ENCODE data around the gene TSPAN3. TPM values are rescaled to one million over a fixed set of nuclear protein-coding genes. Genes with fewer than 3 reads are reported as not detected.

TSPAN3 gene
- 194 and 288 TPM in 2 replicates for total RNA-seq (ENCODE audit: low replicate concordance)

DNA sequence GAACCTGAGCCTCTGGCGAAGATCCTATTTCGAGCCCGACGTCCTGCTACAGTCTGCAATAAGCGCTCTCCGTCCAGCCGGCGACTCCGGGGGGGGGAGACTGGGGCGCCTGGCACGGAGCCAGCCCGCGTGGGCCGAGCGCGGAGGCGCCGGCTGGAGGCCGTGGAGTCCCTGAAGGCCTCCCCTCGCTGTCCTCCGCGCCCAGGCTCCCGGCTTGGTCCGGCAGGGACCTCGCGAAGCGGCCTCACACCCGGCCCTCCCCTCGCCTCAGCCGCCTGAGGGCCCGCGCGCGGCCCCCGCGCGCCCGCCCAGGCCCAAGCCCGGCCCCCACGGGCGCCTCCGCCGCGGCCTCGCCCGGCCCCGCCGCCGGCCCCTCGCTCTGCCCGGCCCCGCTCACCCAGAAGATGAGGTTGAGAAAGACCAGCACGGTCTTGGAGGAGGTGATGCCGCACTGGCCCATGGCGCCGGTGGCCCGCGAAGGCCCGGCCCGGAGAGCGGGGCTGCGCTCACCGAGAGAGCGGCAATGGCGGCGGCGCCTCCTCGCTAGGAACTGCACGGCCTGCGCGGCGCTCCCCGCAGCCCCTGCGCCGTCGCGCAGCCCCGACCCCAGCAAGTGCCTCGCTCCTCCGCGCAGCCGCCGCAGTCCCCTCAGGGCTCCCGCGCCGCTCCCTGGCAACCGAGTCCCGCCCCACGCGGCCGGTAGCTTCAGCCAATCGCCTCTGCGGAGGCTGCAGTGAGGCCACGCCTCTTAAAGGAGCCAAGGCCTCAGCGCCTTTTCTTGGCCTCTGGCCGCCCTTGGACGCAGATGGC is at the start of gene TSPAN3:
TSS of gene TSPAN3 (minus strand) at position 615 of the 810 bp plus-strand sequence. CDS start at position 460, 155 bp downstream.
- H3K4me3 ChIP-seq (ENCODE audit: low read depth, low read length), result peak within 1 kb of the TSS; percentile 76
- peak; percentile 88 for DNase-seq (ENCODE audit: low read depth)
- TF ChIP-seq, protein P1, sequence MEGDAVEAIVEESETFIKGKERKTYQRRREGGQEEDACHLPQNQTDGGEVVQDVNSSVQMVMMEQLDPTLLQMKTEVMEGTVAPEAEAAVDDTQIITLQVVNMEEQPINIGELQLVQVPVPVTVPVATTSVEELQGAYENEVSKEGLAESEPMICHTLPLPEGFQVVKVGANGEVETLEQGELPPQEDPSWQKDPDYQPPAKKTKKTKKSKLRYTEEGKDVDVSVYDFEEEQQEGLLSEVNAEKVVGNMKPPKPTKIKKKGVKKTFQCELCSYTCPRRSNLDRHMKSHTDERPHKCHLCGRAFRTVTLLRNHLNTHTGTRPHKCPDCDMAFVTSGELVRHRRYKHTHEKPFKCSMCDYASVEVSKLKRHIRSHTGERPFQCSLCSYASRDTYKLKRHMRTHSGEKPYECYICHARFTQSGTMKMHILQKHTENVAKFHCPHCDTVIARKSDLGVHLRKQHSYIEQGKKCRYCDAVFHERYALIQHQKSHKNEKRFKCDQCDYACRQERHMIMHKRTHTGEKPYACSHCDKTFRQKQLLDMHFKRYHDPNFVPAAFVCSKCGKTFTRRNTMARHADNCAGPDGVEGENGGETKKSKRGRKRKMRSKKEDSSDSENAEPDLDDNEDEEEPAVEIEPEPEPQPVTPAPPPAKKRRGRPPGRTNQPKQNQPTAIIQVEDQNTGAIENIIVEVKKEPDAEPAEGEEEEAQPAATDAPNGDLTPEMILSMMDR (IDR thresholded peaks at IDR 0.05; ENCODE audit: insufficient read depth, low read length), result no peak

DNA sequence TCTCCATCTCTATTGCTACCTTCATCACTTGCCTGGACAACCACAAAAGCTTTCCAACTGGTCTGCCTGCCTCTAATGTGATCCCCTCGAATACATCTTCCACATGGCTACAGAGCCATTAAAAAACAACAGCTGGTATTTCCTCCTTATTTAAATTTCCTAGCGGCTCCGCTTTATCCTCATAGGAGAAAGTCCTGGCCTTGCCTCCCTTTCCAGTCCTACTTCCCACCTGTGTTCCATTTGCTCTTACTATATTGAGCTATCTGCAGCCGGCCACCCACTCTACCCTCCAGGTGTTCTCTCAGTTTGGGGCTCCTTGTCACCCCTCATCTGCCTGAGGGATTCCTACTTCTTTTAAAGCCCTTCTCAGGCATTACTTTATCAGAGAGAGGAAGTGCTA is 49.7 kb upstream of the TSPAN3 start:
- no peak overlapping the region for H3K4me3 ChIP-seq (ENCODE audit: low read depth, low read length)
- TF ChIP-seq, protein P1 (IDR thresholded peaks at IDR 0.05; ENCODE audit: insufficient read depth, low read length), result no peak
- DNase-seq (ENCODE audit: low read depth), result no peak

DNA sequence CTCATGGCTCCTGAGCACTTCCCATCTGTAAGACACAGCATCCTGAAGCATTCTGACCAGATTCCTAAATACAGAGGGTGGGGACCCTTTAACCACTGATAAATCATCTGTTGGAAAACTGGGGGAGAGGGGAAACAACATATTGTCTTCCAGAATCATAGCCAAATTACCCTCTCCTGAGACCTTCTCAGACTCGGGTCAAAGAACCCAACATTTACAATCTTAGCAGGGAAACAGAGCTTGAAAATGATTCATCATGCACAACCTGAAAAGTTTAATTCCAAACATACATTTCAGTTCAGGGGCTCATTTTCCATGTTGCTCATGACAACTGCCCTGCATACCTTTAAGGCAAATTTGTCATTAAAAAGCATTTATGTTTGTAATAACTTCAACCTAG is 48.5 kb upstream of the TSPAN3 start:
- TF ChIP-seq, protein P1 (IDR thresholded peaks at IDR 0.05; ENCODE audit: insufficient read depth, low read length), result no peak
- DNase-seq (ENCODE audit: low read depth), result no peak

DNA sequence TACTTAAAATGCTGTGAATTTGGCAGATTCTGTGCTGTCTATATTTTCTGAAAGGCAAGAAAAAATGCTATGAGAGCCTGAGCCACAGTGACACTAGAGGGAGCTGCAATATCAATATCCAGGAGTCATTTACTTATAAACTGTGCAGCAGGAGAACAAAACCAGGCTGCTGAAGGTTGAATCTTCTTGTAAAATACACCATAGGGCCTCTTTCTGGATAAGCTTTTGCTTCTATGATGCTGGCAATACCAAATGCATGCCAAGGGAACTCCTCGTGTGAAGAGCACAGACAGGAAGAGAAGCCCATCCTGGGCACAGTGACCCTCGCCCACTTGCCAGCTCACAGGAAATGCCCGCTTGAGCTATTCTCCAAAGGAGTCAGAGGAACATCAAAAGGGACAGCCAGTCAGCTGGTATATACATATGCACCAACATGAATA is 48.0 kb upstream of the TSPAN3 start:
- DNase-seq (ENCODE audit: low read depth), result peak; percentile 88
- TF ChIP-seq, protein P1 (IDR thresholded peaks at IDR 0.05; ENCODE audit: insufficient read depth, low read length), result peak; percentile 89
- H3K4me3 ChIP-seq (ENCODE audit: low read depth, low read length), result no peak overlapping the region

More for the DNA sequence above, 48.5 kb upstream of the TSPAN3 start:
- H3K4me3 ChIP-seq (ENCODE audit: low read depth, low read length), result no peak overlapping the region

DNA sequence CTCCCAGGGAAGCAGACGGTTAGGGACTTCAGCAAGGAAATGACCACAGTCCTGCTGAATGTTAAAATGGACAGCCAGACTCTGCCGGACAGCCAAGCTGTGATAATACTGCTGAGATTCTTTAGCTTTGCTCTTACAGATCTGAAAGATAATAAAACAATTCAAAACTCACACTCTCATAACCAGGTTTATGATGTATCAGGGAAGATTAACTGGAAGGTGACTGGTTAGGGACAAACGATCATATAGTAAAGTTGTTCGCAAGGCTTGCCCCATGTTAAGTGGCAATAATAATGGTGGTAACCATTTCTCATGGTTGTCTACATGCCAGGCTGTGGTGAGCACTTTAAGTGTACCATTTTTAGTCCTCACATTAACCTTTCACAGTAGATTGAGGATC is 44.3 kb upstream of the TSPAN3 start:
- TF ChIP-seq, protein P1 (IDR thresholded peaks at IDR 0.05; ENCODE audit: insufficient read depth, low read length), result no peak
- H3K4me3 ChIP-seq (ENCODE audit: low read depth, low read length), result no peak overlapping the region
- no peak for DNase-seq (ENCODE audit: low read depth)

DNA sequence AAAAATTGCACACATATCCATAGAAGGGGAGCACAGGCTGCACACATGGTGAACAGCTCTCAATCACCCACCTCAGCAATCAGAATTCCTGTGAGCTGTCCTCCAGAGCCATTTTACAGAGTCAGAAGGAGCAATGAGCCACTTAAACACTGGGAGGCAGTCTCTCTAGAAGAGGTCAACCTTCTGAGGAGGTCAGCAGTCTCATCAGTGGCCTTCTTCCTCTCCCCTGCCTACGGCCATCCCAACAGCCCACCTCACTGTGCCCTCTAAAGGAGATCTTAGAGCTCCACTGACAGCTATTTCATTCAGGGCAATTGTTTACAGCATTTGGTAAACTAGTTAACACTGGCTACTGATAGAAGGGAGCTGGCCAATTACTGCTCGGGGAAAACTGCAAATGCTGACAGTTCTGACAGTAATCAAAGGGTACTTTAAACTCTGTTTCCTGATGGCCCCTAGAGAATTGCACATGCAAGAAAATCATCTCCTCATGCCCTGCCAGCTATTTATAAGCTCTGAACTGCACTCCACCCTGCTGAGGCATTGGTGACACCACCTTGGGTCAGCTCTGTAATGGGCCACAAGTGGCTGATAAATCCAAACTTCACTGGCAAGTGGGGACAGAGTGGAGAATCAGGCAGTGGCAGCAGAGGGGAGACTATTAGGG is 42.1 kb upstream of the TSPAN3 start:
- DNase-seq (ENCODE audit: low read depth), result no peak
- TF ChIP-seq, protein P1 (IDR thresholded peaks at IDR 0.05; ENCODE audit: insufficient read depth, low read length), result no peak
- H3K4me3 ChIP-seq (ENCODE audit: low read depth, low read length), result no peak overlapping the region

Measured in fibroblast of the aortic adventitia (primary cell).